HG02885 (cell line): Measurements from ENCODE around the gene HTR5A.

Experiments used
- ATAC-seq: cut with Tn5 transposase; IDR thresholded peaks from one replicate; pipeline ENCODE4 v1.9.1; 2021; ENCODE audit warnings: mild to moderate bottlenecking; ENCODE audit not compliant: unreplicated experiment, poor library complexity

The HTR5A gene

GRCh38 chr7:155132431-155132830 is 62.3 kb downstream of the HTR5A start:
- no peak for ATAC-seq

- ATAC-seq, result no peak
Observed at GRCh38 chr7:155136619-155137243, 66.6 kb downstream of the HTR5A start.
